SK-N-SH (cell line): ENCODE data around the gene ZC3H18. TPM values are rescaled to one million over a fixed set of nuclear protein-coding genes. Genes with fewer than 3 reads are reported as not detected.

Experiments
- CTCF ChIA-PET: fragments of 300-600, 350-600 bp; formaldehyde crosslinking; extraction: SDS; loops from one replicate; lab custom pipeline; 2021; lab: Yijun Ruan, JAX
- POLR2A ChIA-PET: fragments of 350-600 bp; sonication (Branson Sonifier 250); formaldehyde crosslinking; extraction: SDS; loops from one replicate; lab custom pipeline; 2020; ENCODE audit warnings: antibody characterized with exemption, inconsistent platforms; lab: Yijun Ruan, JAX
- DNase-seq: peaks from one replicate; pipeline ENCODE4 v3.0.0; 2012
- H2AFZ ChIP-seq: fragments of 200-600 bp; sonication (generic); 2 replicates; pipeline ENCODE4 v1.8.1; 2016; ENCODE audit warnings: antibody characterized with exemption, mild to moderate bottlenecking, low read depth
- H3F3A ChIP-seq: fragments of 200-600 bp; sonication (generic); replicated peaks from 2 replicates; pipeline ENCODE3; 2016; ENCODE audit warnings: antibody characterized with exemption, mild to moderate bottlenecking; ENCODE audit not compliant: insufficient read depth
- H3K27ac ChIP-seq, 2 experiments: fragments of 200-500 bp in 1 of 2; fragments of 200-600 bp in 1 of 2; sonication (Bioruptor generic) in 1 of 2; sonication (generic), shearing (Covaris generic) in 1 of 2; 2 replicates each; pipeline versions ENCODE4 v1.5.1 to v1.6.1; 2014 to 2016; ENCODE audit warnings: low read depth in 2 of 2, inconsistent platforms in 1 of 2, low read length in 1 of 2, mild to moderate bottlenecking in 1 of 2, mixed read lengths in 1 of 2
- H3K27me3 ChIP-seq: fragments of 200-600 bp; sonication (generic), shearing (Covaris generic); 2 replicates; pipeline ENCODE4 v1.6.1; 2016; ENCODE audit warnings: mixed run types; ENCODE audit not compliant: insufficient read depth
- H3K36me3 ChIP-seq, 2 experiments: fragments of 200-500 bp in 1 of 2; fragments of 200-600 bp in 1 of 2; sonication (Bioruptor generic) in 1 of 2; sonication (generic) in 1 of 2; replicated peaks in 1 of 2; 2 replicates each; pipeline versions ENCODE3 to v1.5.1; 2014 to 2016; ENCODE audit warnings: low read length in 1 of 2, mild to moderate bottlenecking in 1 of 2; ENCODE audit not compliant: insufficient read depth in 2 of 2, control insufficient read depth in 1 of 2
- H3K4me1 ChIP-seq, 2 experiments: fragments of 200-500 bp in 1 of 2; fragments of 200-600 bp in 1 of 2; sonication (Bioruptor generic) in 1 of 2; sonication (generic), shearing (Covaris generic) in 1 of 2; 2 replicates each; pipeline versions ENCODE4 v1.5.1 to v1.6.1; 2014 to 2016; ENCODE audit warnings: low read depth in 1 of 2, low read length in 1 of 2, mixed run types in 1 of 2; ENCODE audit not compliant: insufficient read depth in 2 of 2, control insufficient read depth in 1 of 2
- H3K4me2 ChIP-seq: fragments of 200-600 bp; sonication (generic), shearing (Covaris generic); 2 replicates; pipeline ENCODE4 v1.6.1; 2017; ENCODE audit warnings: mixed run types
- H3K4me3 ChIP-seq, 2 experiments: fragments of 200-500 bp in 1 of 2; fragments of 200-600 bp in 1 of 2; sonication (Bioruptor generic) in 1 of 2; sonication (generic), shearing (Covaris generic) in 1 of 2; 2 replicates each; pipeline versions ENCODE4 v1.5.1 to v1.8.1; 2014 to 2016; ENCODE audit warnings: low read depth in 2 of 2, inconsistent platforms in 1 of 2, low read length in 1 of 2, mild to moderate bottlenecking in 1 of 2, mixed read lengths in 1 of 2, moderate library complexity in 1 of 2
- H3K79me2 ChIP-seq: fragments of 200-600 bp; sonication (generic); 2 replicates; pipeline ENCODE4 v1.8.1; 2017; ENCODE audit warnings: mild to moderate bottlenecking; ENCODE audit not compliant: insufficient read depth
- H3K9ac ChIP-seq: fragments of 200-600 bp; sonication (generic); 2 replicates; pipeline ENCODE4 v1.6.1; 2017; ENCODE audit warnings: mixed run types
- H3K9me2 ChIP-seq: fragments of 200-600 bp; sonication (generic); 2 replicates; pipeline ENCODE4 v1.6.1; 2017; ENCODE audit warnings: mixed run types
- H3K9me3 ChIP-seq: fragments of 200-600 bp; sonication (generic); 2 replicates; pipeline ENCODE4 v1.6.1; 2017; ENCODE audit warnings: mixed run types, mild to moderate bottlenecking, moderate library complexity
- H4K20me1 ChIP-seq: fragments of 200-600 bp; sonication (generic); 2 replicates; pipeline ENCODE4 v1.6.1; 2017; ENCODE audit warnings: mild to moderate bottlenecking, mixed run types; ENCODE audit not compliant: insufficient read depth
- EZH2phosphoT487 ChIP-seq: fragments of 200-600 bp; sonication (generic); IDR thresholded peaks from 2 replicates; pipeline ENCODE4 v1.6.1; 2017; ENCODE audit warnings: low read depth, mixed run types, mild to moderate bottlenecking, antibody characterized with exemption, moderate library complexity, borderline replicate concordance
- FOXJ3 ChIP-seq: sonication (generic); formaldehyde crosslinking; IDR thresholded peaks from 2 replicates; pipeline ENCODE4 v1.5.1; 2020; ENCODE audit warnings: mild to moderate bottlenecking, missing genetic modification reagents
- GATA2 ChIP-seq: sonication (generic); formaldehyde crosslinking; IDR thresholded peaks from 2 replicates; pipeline ENCODE4 v1.5.0; 2020; ENCODE audit warnings: mild to moderate bottlenecking, missing genetic modification reagents
- RXRA ChIP-seq: IDR thresholded peaks from 2 replicates; pipeline ENCODE4 v1.4.0; 2012; ENCODE audit warnings: low read depth, mild to moderate bottlenecking, borderline replicate concordance
- SMC3 ChIP-seq: IDR thresholded peaks from 2 replicates; pipeline ENCODE4 v1.6.1; 2012; ENCODE audit warnings: low read depth, low read length, improper control_type of control experiment
- TAF1 ChIP-seq: IDR thresholded peaks from 2 replicates; pipeline ENCODE4 v1.6.1; 2012; ENCODE audit warnings: low read depth, mild to moderate bottlenecking, low read length, moderate library complexity, borderline replicate concordance
- TCF12 ChIP-seq: IDR thresholded peaks from 2 replicates; pipeline ENCODE4 v1.4.0; 2012
- TEAD4 ChIP-seq: IDR thresholded peaks from 2 replicates; pipeline ENCODE4 v1.4.0; 2012; ENCODE audit warnings: mild to moderate bottlenecking, borderline replicate concordance; ENCODE audit not compliant: insufficient read depth
- whole genome bisulfite sequencing: methylation state at CpG from one replicate; pipeline ENCODE4 v1.1.6; 2017; ENCODE audit warnings: low lambda C conversion rate; 5-methylcytosine and 5-hydroxymethylcytosine counted together
- polyA plus RNA-seq, 3 experiments: library from polyadenylated mRNA; depleted of rRNA; stranded (reverse); fragments of >200 nt; gene quantifications; 2 replicates each; pipeline ENCODE4 v1.2.3, GENCODE V29; 2012
- TF ChIP-seq, protein P1 (sequence below): fragments of 150-350 bp; IDR thresholded peaks from 2 replicates; pipeline ENCODE4 v1.6.1; 2016; ENCODE audit warnings: mild to moderate bottlenecking, low read depth, low read length
- TF ChIP-seq, protein P2 (sequence below): IDR thresholded peaks from 2 replicates; pipeline ENCODE4 v1.6.1; 2012; ENCODE audit warnings: mild to moderate bottlenecking, low read depth, low read length, moderate library complexity

ZC3H18 gene
- polyA plus RNA-seq, 1 of the 3 experiments (the other 2 are of a cell fraction), result 32.7 TPM

DNA sequence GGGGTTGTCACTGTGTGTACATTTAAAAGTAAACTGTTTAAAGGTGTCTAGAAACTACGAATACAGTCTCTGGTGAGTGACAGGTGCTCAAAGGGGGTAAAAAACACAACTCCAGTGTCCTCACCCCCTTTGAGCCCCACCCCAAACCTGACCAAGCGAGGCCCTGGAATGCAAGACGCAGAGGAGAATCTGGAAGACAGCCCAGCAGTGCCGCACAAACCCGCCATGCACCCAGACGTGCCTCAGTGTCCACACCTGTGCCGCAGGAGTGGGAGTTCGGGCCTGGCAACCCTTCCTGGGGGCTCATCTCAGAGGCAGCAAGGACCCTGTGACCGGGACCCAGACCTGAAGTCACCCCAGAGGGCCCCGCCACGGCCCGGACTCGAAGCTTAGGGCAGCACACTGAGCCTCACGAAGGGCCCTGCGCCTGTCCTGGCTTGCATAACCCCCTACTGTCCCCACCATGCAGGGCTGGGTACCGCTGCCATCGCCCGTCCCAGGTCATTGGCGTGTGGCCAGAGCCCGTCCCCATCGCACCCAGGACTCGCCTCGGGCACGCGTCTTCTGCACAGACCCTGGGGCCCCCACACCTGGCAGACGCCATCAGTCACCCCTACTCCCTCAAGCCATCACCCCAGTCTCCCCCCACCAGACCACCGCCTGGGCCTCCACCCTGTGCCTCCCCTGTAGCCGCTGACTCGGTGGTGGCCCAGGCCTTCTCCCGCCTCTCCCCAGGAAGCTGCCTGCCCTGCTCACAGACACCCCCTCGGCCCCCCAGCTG is 33.0 kb upstream of the ZC3H18 start:
- H3K9me3 ChIP-seq, result no peaks in the 10 kb centered on the region
- H4K20me1 ChIP-seq, result 0 out of 2 replicates have a peak, but pooled peaks cover 6% of the 10 kb centered on the region
- no peaks in the 10 kb centered on the region for H3K79me2 ChIP-seq
- peak; percentile 66 for DNase-seq
- no peak overlapping the region for H3K27ac ChIP-seq
- ChIA-PET CTCF (interaction anchor here (0.5 to 1.8 kb wide), 2 partner anchors 49 to 99 kb away, joined by 3 to 7 read pairs; no protein-coding TSS in a partner anchor), POLR2A (no interaction called here)
- TF ChIP-seq TAF1 (no peak), TCF12 (no peak), TEAD4 (no peak)
- TF ChIP-seq, protein P1, sequence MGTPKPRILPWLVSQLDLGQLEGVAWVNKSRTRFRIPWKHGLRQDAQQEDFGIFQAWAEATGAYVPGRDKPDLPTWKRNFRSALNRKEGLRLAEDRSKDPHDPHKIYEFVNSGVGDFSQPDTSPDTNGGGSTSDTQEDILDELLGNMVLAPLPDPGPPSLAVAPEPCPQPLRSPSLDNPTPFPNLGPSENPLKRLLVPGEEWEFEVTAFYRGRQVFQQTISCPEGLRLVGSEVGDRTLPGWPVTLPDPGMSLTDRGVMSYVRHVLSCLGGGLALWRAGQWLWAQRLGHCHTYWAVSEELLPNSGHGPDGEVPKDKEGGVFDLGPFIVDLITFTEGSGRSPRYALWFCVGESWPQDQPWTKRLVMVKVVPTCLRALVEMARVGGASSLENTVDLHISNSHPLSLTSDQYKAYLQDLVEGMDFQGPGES, result no peak
- H3K36me3 ChIP-seq, result no peaks in the 10 kb centered on the region
- peaks cover 2% of the 10 kb centered on the region for H3F3A ChIP-seq
- 73% methylated on average over 14 of the region's 31 CpGs for WGBS
- H3K9me2 ChIP-seq, result no peaks in the 10 kb centered on the region
- H3K4me3 ChIP-seq, result no peak overlapping the region
- no peaks in the 10 kb centered on the region for H3K27me3 ChIP-seq
- no peak overlapping the region for H3K9ac ChIP-seq
- no peak overlapping the region for H3K4me2 ChIP-seq
- H2AFZ ChIP-seq, result no peak overlapping the region
- H3K4me1 ChIP-seq, result peaks cover 0 to 9% of the 10 kb centered on the region in 2 experiments; a peak in 1 of 4 replicates

DNA sequence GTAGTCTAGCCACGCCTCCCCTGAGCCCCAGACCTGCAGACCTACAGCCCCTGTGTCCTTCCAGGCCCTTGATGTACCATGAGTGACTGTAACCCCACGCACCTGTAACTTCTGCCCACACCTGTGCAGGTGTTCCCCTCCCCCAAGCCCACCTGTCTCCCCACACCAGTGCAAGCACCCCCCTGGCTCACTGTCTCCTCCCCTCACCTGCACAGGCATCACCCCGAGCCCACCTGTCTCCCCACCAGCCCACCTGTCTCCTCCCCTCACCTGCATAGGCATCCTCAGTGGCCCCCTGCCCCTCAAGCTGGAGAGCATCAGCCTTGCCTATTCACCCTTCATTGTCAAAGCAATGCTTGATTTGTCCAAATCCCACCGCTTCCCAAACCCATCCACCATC is 32.3 kb upstream of the ZC3H18 start:
- Histone ChIP-seq H3K4me3 (no peak overlapping the region), H3K9me2 (no peaks in the 10 kb centered on the region), H3K27me3 (no peaks in the 10 kb centered on the region), H3K36me3 (no peaks in the 10 kb centered on the region), H3K9ac (no peak overlapping the region), H3K79me2 (no peaks in the 10 kb centered on the region), H3K4me2 (no peak overlapping the region), H3K27ac (no peak overlapping the region), H3K4me1 (peaks cover 0 to 9% of the 10 kb centered on the region in 2 experiments; a peak in 1 of 4 replicates), H3F3A (peaks cover 2% of the 10 kb centered on the region), H2AFZ (no peak overlapping the region), H3K9me3 (no peaks in the 10 kb centered on the region), H4K20me1 (0 out of 2 replicates have a peak, but pooled peaks cover 6% of the 10 kb centered on the region)
- ChIA-PET CTCF (interaction anchor here (0.7 to 1.5 kb wide), 2 partner anchors 21 to 49 kb away, joined by 3 to 5 read pairs; no protein-coding TSS in a partner anchor), POLR2A (no interaction called here)
- DNase-seq, result no peak
- no peak for TF ChIP-seq GATA2 (CRISPR knock-in tag)
- TF ChIP-seq RXRA, result no peak
- no peak for TF ChIP-seq FOXJ3 (CRISPR knock-in tag)
- TF ChIP-seq, protein P2, sequence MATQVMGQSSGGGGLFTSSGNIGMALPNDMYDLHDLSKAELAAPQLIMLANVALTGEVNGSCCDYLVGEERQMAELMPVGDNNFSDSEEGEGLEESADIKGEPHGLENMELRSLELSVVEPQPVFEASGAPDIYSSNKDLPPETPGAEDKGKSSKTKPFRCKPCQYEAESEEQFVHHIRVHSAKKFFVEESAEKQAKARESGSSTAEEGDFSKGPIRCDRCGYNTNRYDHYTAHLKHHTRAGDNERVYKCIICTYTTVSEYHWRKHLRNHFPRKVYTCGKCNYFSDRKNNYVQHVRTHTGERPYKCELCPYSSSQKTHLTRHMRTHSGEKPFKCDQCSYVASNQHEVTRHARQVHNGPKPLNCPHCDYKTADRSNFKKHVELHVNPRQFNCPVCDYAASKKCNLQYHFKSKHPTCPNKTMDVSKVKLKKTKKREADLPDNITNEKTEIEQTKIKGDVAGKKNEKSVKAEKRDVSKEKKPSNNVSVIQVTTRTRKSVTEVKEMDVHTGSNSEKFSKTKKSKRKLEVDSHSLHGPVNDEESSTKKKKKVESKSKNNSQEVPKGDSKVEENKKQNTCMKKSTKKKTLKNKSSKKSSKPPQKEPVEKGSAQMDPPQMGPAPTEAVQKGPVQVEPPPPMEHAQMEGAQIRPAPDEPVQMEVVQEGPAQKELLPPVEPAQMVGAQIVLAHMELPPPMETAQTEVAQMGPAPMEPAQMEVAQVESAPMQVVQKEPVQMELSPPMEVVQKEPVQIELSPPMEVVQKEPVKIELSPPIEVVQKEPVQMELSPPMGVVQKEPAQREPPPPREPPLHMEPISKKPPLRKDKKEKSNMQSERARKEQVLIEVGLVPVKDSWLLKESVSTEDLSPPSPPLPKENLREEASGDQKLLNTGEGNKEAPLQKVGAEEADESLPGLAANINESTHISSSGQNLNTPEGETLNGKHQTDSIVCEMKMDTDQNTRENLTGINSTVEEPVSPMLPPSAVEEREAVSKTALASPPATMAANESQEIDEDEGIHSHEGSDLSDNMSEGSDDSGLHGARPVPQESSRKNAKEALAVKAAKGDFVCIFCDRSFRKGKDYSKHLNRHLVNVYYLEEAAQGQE, result no peak
- no peak for TF ChIP-seq EZH2phosphoT487
- TF ChIP-seq SMC3, result no peak
- WGBS, result 64% methylated on average over 4 of the region's 4 CpGs
